SK-N-MC (cell line): Measurements from ENCODE around the gene FAM53C.
A peak's percentile ranks its signal among the peaks of the same experiment; 100 is the strongest.
"Not testable (repeated sequence)": the region's sequence is repeated elsewhere in the genome, so short reads cannot be mapped to it uniquely, and the experiment has no call there.

Experiments used
- DNase-seq: peaks from one replicate; pipeline ENCODE4 v3.0.0-alpha.2; 2011; ENCODE audit warnings: low read depth, low spot score
- H3K27ac ChIP-seq: fragments of 200-600 bp; sonication (generic); 2 replicates; pipeline ENCODE4 v1.5.1; 2016; ENCODE audit warnings: mixed run types
- H3K36me3 ChIP-seq: fragments of 200-600 bp; sonication (generic); 2 replicates; pipeline ENCODE4 v1.6.1; 2017; ENCODE audit warnings: antibody characterized with exemption, low read length, mixed read lengths; ENCODE audit not compliant: insufficient read depth
- H3K4me3 ChIP-seq: fragments of 200-600 bp; sonication (generic); 2 replicates; pipeline ENCODE4 v1.5.1; 2016
- H3K9ac ChIP-seq: fragments of 200-600 bp; sonication (generic); 2 replicates; pipeline ENCODE4 v1.8.0; 2017; ENCODE audit warnings: mixed run types, mixed read lengths; ENCODE audit not compliant: insufficient read length
- H3K9me3 ChIP-seq: fragments of 200-600 bp; sonication (generic); 2 replicates; pipeline ENCODE4 v1.6.1; 2017; ENCODE audit warnings: low read depth, mild to moderate bottlenecking, antibody characterized with exemption, low read length, moderate library complexity, mixed read lengths
- EZH2 ChIP-seq: fragments of 200-600 bp; sonication (generic); IDR thresholded peaks from one replicate; pipeline ENCODE4 v1.6.1; 2017; ENCODE audit warnings: antibody characterized with exemption
- FOXP2 ChIP-seq: optimal IDR thresholded peaks from 2 replicates; pipeline ENCODE3; 2011; ENCODE audit warnings: mild to moderate bottlenecking, moderate library complexity; ENCODE audit not compliant: insufficient read depth; ENCODE audit errors: extremely low read length, control extremely low read depth
- POLR2AphosphoS5 ChIP-seq: IDR thresholded peaks from 2 replicates; pipeline ENCODE4 v1.6.1; 2012; ENCODE audit warnings: mild to moderate bottlenecking, low read depth, low read length, borderline replicate concordance

FAM53C gene

DNA sequence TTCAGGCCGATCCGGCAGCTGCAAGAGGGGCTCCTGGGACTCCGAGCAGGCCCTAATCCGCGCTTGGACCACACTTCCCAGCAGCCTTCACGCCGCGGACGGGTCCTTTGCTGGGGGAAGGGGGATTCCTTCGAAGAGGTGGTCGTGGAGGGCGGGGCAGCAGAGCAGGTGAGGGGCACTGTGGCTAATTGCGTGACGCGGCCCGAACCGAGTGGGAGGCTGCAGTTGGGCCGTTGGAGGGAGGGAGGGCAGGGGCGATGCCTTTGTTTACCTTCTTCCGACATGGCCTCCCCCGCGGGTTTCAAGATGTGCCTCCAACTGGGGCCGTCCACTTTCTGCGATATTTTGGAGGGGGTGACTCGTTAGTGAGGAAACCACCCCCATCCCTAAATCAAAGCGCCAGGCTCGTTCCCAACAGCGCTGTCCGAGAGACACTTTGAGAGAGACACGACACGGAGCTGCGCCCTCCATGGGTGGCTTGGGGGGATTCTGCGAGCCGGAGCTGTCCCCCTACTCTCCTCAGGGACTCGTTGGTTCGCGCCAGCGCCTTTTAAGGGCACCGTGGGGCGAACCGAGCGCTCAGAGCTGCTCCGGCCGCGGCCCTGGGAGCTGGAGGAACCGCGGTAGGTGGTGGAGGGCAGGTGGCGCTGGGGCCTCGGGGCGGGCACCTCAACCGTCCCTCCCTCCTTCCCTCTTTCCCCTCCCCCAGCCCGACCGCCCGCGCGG lies at the start of gene FAM53C:
Gene FAM53C, plus strand, starts transcription at position 582 of the 726 bp plus-strand sequence. CDS start 3,070 bp downstream, outside the sequence.
- H3K36me3 ChIP-seq, result peaks cover 9% of the 10 kb centered on the region; the same call in 1 of the 2 replicates
- H3K27ac ChIP-seq, result peak within 1 kb of the TSS; percentile 95
- H3K9ac ChIP-seq, result peak within 1 kb of the TSS; percentile 98
- DNase-seq, result peak; percentile 79
- H3K4me3 ChIP-seq, result peak within 1 kb of the TSS; percentile 87
- no peak for TF ChIP-seq EZH2
- TF ChIP-seq POLR2AphosphoS5, result peak; percentile 100
- no peak for TF ChIP-seq FOXP2
- H3K9me3 ChIP-seq, result no peaks in the 10 kb centered on the region

DNA sequence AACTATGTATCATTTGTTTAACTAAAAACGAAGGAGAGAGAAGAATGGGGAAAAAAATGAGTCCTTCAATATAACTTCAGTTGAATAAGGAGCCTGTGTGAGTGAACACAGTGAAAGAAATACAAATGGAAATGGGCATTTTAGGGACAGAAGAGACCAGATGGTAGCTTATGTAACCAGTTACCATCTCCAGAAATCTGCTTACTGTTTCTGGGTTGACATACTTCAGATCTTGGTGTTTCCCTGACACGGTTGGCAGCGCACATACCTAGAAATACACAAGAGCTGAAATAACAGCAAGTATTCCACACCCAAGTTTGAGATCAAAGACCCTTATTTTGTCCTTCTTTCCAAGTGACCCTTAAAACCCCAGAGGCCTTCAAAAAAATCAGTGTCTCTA lies 48.8 kb upstream of the FAM53C start:
- no peak overlapping the region for H3K4me3 ChIP-seq
- TF ChIP-seq FOXP2 (no peak), EZH2 (no peak), POLR2AphosphoS5 (no peak)
- DNase-seq, result no peak
- no peak overlapping the region for H3K9ac ChIP-seq
- H3K27ac ChIP-seq, result no peak overlapping the region
- H3K9me3 ChIP-seq, result no peaks in the 10 kb centered on the region
- H3K36me3 ChIP-seq, result peaks cover 6% of the 10 kb centered on the region; the same call in 1 of the 2 replicates

DNA sequence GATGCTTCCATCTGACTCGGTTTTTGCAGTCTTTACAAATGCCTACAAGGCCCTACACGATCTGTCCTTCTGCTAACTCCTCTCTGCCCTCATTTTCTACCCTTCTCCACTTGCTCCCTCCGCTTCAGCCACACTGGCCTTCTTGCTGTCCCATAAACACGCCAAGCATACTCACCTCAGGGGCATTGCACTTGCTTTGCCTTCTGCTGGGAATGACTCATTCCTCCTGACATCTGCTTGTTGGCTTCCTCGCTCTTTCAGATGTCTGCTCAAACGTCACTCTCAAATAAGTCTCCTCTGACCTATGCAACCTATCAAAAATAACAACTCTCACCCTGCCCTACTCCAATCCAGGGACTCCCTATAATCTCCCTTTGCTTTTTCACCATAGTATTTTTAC lies 34.7 kb upstream of the FAM53C start:
- no peak for DNase-seq

DNA sequence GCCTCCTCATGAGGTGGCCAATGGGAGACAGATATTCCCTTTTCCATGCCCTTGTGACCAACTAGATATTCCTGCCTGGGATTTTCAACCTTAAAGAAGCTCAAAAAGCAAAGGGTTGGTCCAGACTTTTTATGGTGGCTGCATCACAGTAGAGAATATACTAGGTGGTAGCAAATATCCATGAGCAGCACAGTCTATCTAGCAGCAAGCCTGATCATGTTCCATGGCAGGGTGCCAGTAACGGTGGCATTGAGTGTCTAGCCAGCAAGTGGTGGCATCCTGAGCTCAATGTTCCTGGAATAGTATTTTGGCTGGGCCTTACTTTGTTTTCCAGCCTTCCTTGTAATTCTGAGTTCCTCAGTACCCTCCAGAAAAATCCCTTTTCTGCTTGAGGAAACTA lies 32.3 kb upstream of the FAM53C start:
- Histone ChIP-seq H3K9ac (no peak overlapping the region), H3K9me3 (no peaks in the 10 kb centered on the region), H3K27ac (no peak overlapping the region), H3K4me3 (no peak overlapping the region), H3K36me3 (no peaks in the 10 kb centered on the region)
- DNase-seq, result no peak
- no peak for TF ChIP-seq POLR2AphosphoS5
- no peak for TF ChIP-seq FOXP2
- no peak for TF ChIP-seq EZH2

More for the DNA sequence above, 34.7 kb upstream of the FAM53C start:
- H3K36me3 ChIP-seq, result peaks cover 7% of the 10 kb centered on the region
- H3K4me3 ChIP-seq, result no peak overlapping the region
- no peak overlapping the region for H3K27ac ChIP-seq
- H3K9me3 ChIP-seq, result no peaks in the 10 kb centered on the region
- no peak overlapping the region for H3K9ac ChIP-seq
- no peak for TF ChIP-seq EZH2
- TF ChIP-seq POLR2AphosphoS5, result no peak
- no peak for TF ChIP-seq FOXP2

DNA sequence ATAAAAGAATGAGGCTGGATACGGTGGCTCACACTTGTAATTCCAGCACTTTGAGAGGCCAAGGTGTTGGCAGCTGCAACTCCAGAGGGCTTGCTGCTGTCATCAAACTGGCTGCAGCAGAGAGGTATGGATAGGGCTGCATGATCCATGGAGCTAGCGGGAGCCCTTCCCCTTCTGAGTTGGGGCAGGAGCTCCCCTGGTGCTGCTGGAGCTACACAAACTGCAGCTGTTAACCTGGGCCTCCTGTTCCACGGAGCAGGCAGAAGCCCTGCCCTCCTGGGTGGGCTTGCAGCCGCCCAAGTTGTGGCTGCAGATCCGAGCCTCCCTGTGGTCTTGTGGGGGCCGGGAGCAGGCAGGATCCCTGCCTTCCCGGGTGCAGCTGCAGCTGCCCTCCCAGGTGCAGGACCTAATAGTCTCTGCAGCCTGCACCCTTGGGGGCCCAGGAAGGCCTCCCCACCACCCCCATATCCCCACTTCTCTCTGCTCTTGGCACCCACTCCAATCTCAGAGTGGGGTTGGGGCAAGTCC lies 22.3 kb upstream of the FAM53C start:
- H3K9me3 ChIP-seq, result no peaks in the 10 kb centered on the region
- no peak overlapping the region for H3K27ac ChIP-seq
- DNase-seq, result no peak
- TF ChIP-seq FOXP2 (no peak), POLR2AphosphoS5 (no peak), EZH2 (no peak)
- peaks cover 9% of the 10 kb centered on the region; the same call in 1 of the 2 replicates for H3K36me3 ChIP-seq
- no peak overlapping the region for H3K4me3 ChIP-seq
- H3K9ac ChIP-seq, result no peak overlapping the region

DNA sequence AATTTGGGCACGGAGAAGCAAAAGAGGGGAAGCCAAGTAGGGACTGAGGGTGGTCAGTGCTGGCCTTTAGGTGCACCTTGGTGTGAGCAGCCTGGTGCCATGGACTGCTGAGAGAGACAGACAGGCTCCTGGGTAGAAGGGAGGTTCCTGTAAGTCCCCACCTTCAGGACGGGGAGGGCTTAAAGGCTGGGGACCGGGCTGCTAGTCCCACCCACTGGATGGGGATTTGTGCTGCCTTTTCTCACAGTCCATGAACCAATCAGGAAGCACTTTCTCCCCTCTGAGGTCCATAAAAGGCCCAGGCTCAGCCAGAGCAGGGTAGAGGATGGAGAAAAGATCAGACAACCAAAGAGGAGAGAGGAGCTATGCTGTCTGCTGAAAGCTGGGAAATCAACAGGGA lies 21.7 kb upstream of the FAM53C start:
- Histone ChIP-seq H3K4me3 (no peak overlapping the region), H3K36me3 (peaks cover 9% of the 10 kb centered on the region; the same call in 1 of the 2 replicates), H3K27ac (no peak overlapping the region), H3K9ac (no peak overlapping the region), H3K9me3 (no peaks in the 10 kb centered on the region)
- TF ChIP-seq POLR2AphosphoS5, result no peak
- no peak for TF ChIP-seq FOXP2
- no peak for TF ChIP-seq EZH2
- no peak for DNase-seq

DNA sequence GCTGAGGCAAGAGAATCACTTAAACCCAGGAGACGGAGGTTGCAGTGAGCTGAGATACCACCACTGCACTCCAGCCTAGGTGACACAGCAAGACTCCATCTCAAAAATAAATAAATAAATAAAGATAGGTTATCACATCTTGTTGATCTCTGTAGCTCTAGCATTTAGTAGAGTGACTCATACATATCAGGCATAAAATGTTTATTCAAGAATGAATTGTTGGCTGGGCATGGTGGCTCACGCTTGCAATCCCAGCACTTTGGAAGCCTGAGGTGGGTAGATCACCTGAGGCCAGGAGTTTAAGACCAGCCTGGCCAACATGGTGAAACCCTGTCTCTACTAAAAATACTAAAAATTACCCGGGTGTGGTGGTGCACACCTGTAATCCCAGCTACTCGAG lies 19.9 kb upstream of the FAM53C start:
- H3K9ac ChIP-seq, H3K36me3 ChIP-seq, H3K4me3 ChIP-seq, H3K9me3 ChIP-seq, H3K27ac ChIP-seq, DNase-seq: not testable (repeated sequence)

DNA sequence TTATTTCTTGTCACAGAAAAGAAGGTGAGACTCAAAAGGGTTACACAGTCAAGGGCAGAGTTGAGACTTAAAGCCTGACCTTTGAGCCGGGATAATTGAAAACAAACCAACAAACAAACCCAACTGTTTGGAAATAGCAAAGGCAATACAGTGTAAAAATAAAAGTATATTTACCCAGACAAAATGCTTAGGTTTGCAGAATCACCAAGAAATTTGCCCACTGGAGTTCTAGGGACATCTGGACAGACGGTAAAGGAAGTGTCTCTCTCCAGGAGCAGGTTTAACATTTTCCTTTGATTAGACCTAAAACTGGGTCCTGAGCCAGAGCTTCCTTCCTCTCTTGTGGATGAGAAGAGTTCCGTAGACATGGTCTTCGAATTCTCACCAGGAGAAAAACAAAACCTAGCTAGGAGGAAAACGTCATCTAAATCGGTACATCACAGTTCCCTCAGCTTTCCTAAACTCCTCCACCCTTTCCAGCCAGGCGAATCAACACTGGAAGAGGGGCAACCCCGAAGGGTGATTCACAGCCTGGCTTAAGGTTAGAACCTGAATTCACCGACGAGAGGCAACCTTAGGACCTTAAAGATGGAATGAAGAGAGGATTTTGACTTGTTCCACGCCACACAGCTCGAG lies 7.1 kb upstream of the FAM53C start:
- Histone ChIP-seq H3K36me3 (peaks cover 7% of the 10 kb centered on the region), H3K4me3 (peak overlapping the region; percentile 91), H3K9me3 (no peaks in the 10 kb centered on the region), H3K27ac (peak overlapping the region; percentile 39; the same call in 1 of the 2 replicates), H3K9ac (peak overlapping the region; percentile 94)
- DNase-seq, result no peak
- TF ChIP-seq FOXP2, result no peak
- no peak for TF ChIP-seq POLR2AphosphoS5
- TF ChIP-seq EZH2, result no peak
